Neuronal stem cell (in vitro differentiated cells): ENCODE measurements around the gene TNFAIP3.

Experiments used
- DNase-seq: peaks from one replicate; pipeline ENCODE4 v3.0.0-alpha.2; 2013; ENCODE audit warnings: low spot score
- H2AFZ ChIP-seq: one replicate; pipeline ENCODE4 v1.6.1; 2013; ENCODE audit warnings: mild to moderate bottlenecking, low read length, inconsistent platforms
- H2AK5ac ChIP-seq: 2 replicates; pipeline ENCODE4 v1.6.1; 2013; ENCODE audit warnings: low read depth, mild to moderate bottlenecking, inconsistent platforms, low read length, moderate library complexity, mixed read lengths
- H2BK120ac ChIP-seq: 2 replicates; pipeline ENCODE4 v1.6.1; 2013; ENCODE audit warnings: low read depth, mild to moderate bottlenecking, inconsistent platforms, low read length, moderate library complexity, mixed read lengths
- H2BK12ac ChIP-seq: one replicate; pipeline ENCODE4 v1.6.1; 2013; ENCODE audit warnings: low read length, inconsistent platforms
- H2BK15ac ChIP-seq: 2 replicates; pipeline ENCODE4 v1.6.1; 2013; ENCODE audit warnings: mild to moderate bottlenecking, low read length, inconsistent platforms, mixed read lengths
- H2BK5ac ChIP-seq: one replicate; pipeline ENCODE4 v1.6.1; 2013; ENCODE audit warnings: inconsistent platforms, mild to moderate bottlenecking, low read length, moderate library complexity
- H3K14ac ChIP-seq: one replicate; pipeline ENCODE4 v1.6.1; 2013; ENCODE audit warnings: low read length, inconsistent platforms
- H3K18ac ChIP-seq: 2 replicates; pipeline ENCODE4 v1.6.1; 2013; ENCODE audit warnings: low read length, inconsistent platforms
- H3K23ac ChIP-seq: 2 replicates; pipeline ENCODE4 v1.6.1; 2013; ENCODE audit warnings: low read depth, mild to moderate bottlenecking, mixed read lengths, low read length, inconsistent platforms; ENCODE audit not compliant: poor library complexity
- H3K27ac ChIP-seq: replicated peaks from 3 replicates; pipeline ENCODE4 v1.5.1; 2013; ENCODE audit warnings: low read length, inconsistent platforms
- H3K27me3 ChIP-seq, 3 experiments: 2 replicates each; pipeline ENCODE4 v1.6.1; 2013; ENCODE audit warnings: low read length in 3 of 3, mild to moderate bottlenecking in 2 of 3, inconsistent platforms in 1 of 3, low read depth in 1 of 3, mixed read lengths in 1 of 3, moderate library complexity in 1 of 3; ENCODE audit not compliant: control insufficient read depth in 3 of 3, insufficient read depth in 3 of 3
- H3K36me3 ChIP-seq, 2 donors: replicated peaks in 1 of 2; 2 replicates each; pipeline ENCODE4 v1.6.1; 2013; ENCODE audit warnings: low read length in 2 of 2; ENCODE audit not compliant: control insufficient read depth in 2 of 2, insufficient read depth in 2 of 2
- H3K4ac ChIP-seq: 2 replicates; pipeline ENCODE4 v1.6.1; 2013; ENCODE audit warnings: inconsistent platforms, mild to moderate bottlenecking, low read length, moderate library complexity
- H3K4me1 ChIP-seq, 2 donors: 1 replicate in 1 of 2; 2 replicates in 1 of 2; pipeline ENCODE4 v1.6.1; 2013; ENCODE audit warnings: low read length in 2 of 2, low read depth in 1 of 2; ENCODE audit not compliant: control insufficient read depth in 2 of 2, insufficient read depth in 1 of 2
- H3K4me2 ChIP-seq: one replicate; pipeline ENCODE4 v1.6.1; 2013; ENCODE audit warnings: mild to moderate bottlenecking, low read length, inconsistent platforms; ENCODE audit not compliant: insufficient read depth, poor library complexity, severe bottlenecking
- H3K4me3 ChIP-seq, 2 donors: 2 replicates each; pipeline ENCODE4 v1.5.1; 2013; ENCODE audit warnings: low read length in 2 of 2, mild to moderate bottlenecking in 2 of 2, inconsistent platforms in 1 of 2, moderate library complexity in 1 of 2
- H3K79me1 ChIP-seq: one replicate; pipeline ENCODE4 v1.6.1; 2013; ENCODE audit warnings: low read depth, mild to moderate bottlenecking, inconsistent platforms, low read length, moderate library complexity
- H3K9ac ChIP-seq: one replicate; pipeline ENCODE4 v1.6.1; 2013; ENCODE audit warnings: mild to moderate bottlenecking, low read depth, low read length, inconsistent platforms; ENCODE audit not compliant: poor library complexity
- H3K9me3 ChIP-seq, 2 donors: replicated peaks in 1 of 2; 2 replicates each; pipeline versions ENCODE3 to v1.6.1; 2013; ENCODE audit warnings: low read length in 2 of 2, mild to moderate bottlenecking in 2 of 2, inconsistent platforms in 1 of 2, low read depth in 1 of 2, mixed read lengths in 1 of 2, moderate library complexity in 1 of 2; ENCODE audit not compliant: control insufficient read depth in 2 of 2, insufficient read depth in 1 of 2
- H4K8ac ChIP-seq: one replicate; pipeline ENCODE4 v1.6.1; 2013; ENCODE audit warnings: low read depth, mild to moderate bottlenecking, inconsistent platforms, low read length, moderate library complexity
- H4K91ac ChIP-seq: one replicate; pipeline ENCODE4 v1.6.1; 2013; ENCODE audit warnings: low read length, low read depth, mild to moderate bottlenecking, inconsistent platforms; ENCODE audit not compliant: poor library complexity
- WGBS, 2 donors: extraction: QIAGEN DNeasy Blood & Tissue Kit; methylation state at CpG; one replicate each; pipeline ENCODE4 v1.1.7; 2013; ENCODE audit warnings: missing lambda C conversion rate in 2 of 2, mixed read lengths in 1 of 2; ENCODE audit not compliant: insufficient read length in 2 of 2, insufficient replicate concordance in 1 of 2; ENCODE audit errors: extremely low coverage in 2 of 2; 5-methylcytosine and 5-hydroxymethylcytosine counted together

Gene TNFAIP3

DNA sequence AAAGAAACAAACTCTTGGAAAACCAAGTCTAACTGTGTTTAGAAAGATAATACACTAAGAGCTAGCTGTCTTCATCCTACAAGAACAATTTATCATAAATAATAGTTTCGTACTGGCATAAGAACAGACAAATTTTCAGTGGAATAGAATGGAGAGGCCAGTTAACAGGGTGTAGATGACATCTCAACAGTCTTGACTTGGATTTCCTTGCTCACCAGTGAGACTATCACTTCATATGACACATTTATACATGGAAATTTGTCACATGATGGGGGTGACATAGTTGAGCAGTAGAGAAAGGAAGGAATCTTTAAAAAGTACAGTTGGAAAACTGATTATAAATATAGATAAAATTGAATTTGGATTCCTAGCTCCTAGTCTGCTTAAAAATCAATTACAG lies 35.6 kb downstream of the TNFAIP3 start:
- no CpG with 5 or more reads among the region's 1 CpG for WGBS, 2 donors

DNA sequence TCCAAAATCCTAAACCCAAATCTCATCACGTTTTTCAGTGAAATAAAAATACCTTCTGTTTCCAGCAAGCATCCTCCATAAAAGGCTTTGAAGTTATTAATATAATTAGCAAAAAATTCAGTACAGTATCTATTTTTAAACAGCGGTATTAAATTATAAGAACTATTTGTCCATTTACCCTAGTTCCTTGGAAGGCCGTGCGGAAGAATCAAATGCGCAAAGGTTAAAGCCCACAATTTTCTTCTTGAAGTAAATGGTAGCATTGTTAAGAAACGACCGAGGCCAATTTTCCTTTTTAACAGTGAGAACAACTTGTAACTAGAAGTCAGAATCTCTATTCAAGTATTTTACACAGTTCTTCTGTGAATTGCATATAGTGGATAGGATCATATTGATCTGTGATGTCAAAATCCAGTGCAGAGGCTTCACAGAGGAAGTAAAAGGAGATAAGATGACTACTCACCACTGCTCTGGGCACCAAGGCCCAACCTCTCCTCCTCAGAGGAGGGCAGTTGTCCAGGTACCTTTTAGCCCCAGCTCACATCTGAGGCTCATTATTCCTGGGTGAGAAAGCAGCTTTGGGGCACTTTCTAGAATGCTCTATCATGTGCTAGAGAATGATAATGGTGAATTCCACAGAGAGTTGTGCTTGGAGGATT lies 36.3 kb downstream of the TNFAIP3 start:
- Histone ChIP-seq H3K4ac (no peak overlapping the region), H3K79me1 (no peaks in the 10 kb centered on the region), H2AFZ (no peak overlapping the region), H3K18ac (no peak overlapping the region), H3K14ac (no peak overlapping the region), H2BK5ac (no peak overlapping the region), H3K4me2 (no peak overlapping the region), H3K9ac (no peak overlapping the region), H2BK120ac (no peak overlapping the region), H3K23ac (no peak overlapping the region), H4K91ac (no peak overlapping the region), H3K4me1 (no peaks in the 10 kb centered on the region), H3K9me3 (no peaks in the 10 kb centered on the region), H4K8ac (no peak overlapping the region), H2BK12ac (no peak overlapping the region), H3K27me3 (no peaks in the 10 kb centered on the region), H2AK5ac (no peak overlapping the region), H3K27ac (no peak overlapping the region), H2BK15ac (no peak overlapping the region), H3K36me3 (no peaks in the 10 kb centered on the region), H3K4me3 (no peak overlapping the region)
- no peak for DNase-seq
- 100% methylated on average over 1 of the region's 7 CpGs; no CpG with 5 or more reads in 1 of the 2 donors for WGBS, 2 donors

More for the DNA sequence above, 35.6 kb downstream of the TNFAIP3 start:
- H3K9ac ChIP-seq = no peak overlapping the region
- no peak for DNase-seq
- H4K91ac ChIP-seq = no peak overlapping the region
- H3K14ac ChIP-seq = no peak overlapping the region
- no peak overlapping the region for H2BK120ac ChIP-seq
- no peak overlapping the region for H3K27ac ChIP-seq
- H3K4me2 ChIP-seq = no peak overlapping the region
- no peak overlapping the region for H3K4ac ChIP-seq
- H2AFZ ChIP-seq = no peak overlapping the region
- no peak overlapping the region for H2BK12ac ChIP-seq
- no peak overlapping the region for H3K4me3 ChIP-seq
- no peaks in the 10 kb centered on the region for H3K27me3 ChIP-seq
- no peaks in the 10 kb centered on the region for H3K9me3 ChIP-seq
- no peak overlapping the region for H3K23ac ChIP-seq
- no peaks in the 10 kb centered on the region for H3K36me3 ChIP-seq
- no peaks in the 10 kb centered on the region for H3K4me1 ChIP-seq
- no peak overlapping the region for H2BK15ac ChIP-seq
- no peak overlapping the region for H4K8ac ChIP-seq
- no peaks in the 10 kb centered on the region for H3K79me1 ChIP-seq
- no peak overlapping the region for H3K18ac ChIP-seq
- H2AK5ac ChIP-seq = no peak overlapping the region
- H2BK5ac ChIP-seq = no peak overlapping the region

DNA sequence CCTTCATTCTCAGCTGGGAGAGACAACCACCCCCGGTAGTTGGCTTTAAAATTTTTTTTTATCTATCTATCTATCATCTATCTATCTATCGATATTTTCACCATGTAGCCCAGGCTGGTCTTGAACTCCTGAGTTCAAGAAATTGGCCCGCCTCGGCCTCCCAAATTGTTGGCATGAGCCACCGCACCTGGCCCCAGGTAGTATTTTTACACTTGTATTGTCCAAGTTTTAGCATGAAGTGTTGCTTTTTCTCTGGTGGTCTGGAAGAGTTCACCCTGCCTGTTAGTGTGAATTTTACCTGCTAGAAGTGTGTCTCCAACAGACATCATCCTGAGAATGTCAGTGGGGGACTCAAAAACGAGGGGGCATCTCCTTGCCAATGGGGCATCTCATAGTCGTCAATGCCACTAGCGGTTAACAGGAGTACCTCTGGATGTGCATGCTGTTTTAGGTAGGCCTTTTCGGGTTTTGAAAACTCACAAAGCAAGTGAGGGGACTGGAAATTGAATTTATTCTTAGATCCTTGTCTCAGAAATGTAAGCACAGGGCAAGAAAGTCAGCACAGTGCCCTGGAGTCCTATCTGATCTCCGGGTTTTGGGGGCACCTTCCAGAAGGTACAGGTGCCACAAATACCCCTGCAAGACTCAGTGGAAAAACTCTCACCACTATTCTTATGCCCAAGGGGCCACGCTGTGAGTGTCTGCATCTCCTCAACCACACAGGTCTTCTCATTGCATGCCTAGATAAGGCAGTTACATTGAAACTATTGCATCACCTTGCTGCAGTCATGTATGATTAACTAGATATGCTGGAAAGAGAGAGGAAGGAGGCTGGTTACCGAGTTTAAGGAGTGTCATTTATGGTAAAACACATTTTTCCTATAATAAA lies 37.1 kb downstream of the TNFAIP3 start:
- H3K18ac ChIP-seq = no peak overlapping the region
- no peaks in the 10 kb centered on the region for H3K4me1 ChIP-seq
- H2BK12ac ChIP-seq = no peak overlapping the region
- H2AK5ac ChIP-seq = no peak overlapping the region
- H4K8ac ChIP-seq = no peak overlapping the region
- no peak overlapping the region for H2BK120ac ChIP-seq
- H4K91ac ChIP-seq = no peak overlapping the region
- DNase-seq = no peak
- no peak overlapping the region for H2AFZ ChIP-seq
- H3K4me2 ChIP-seq = no peak overlapping the region
- H3K9me3 ChIP-seq = no peaks in the 10 kb centered on the region
- H2BK15ac ChIP-seq = no peak overlapping the region
- H3K9ac ChIP-seq = no peak overlapping the region
- H3K27me3 ChIP-seq = no peaks in the 10 kb centered on the region
- H3K23ac ChIP-seq = no peak overlapping the region
- no peak overlapping the region for H2BK5ac ChIP-seq
- H3K14ac ChIP-seq = no peak overlapping the region
- H3K4ac ChIP-seq = no peak overlapping the region
- no peak overlapping the region for H3K27ac ChIP-seq
- no CpG with 5 or more reads among the region's 12 CpGs for WGBS, 2 donors
- no peaks in the 10 kb centered on the region for H3K36me3 ChIP-seq
- H3K79me1 ChIP-seq = no peaks in the 10 kb centered on the region
- no peak overlapping the region for H3K4me3 ChIP-seq

DNA sequence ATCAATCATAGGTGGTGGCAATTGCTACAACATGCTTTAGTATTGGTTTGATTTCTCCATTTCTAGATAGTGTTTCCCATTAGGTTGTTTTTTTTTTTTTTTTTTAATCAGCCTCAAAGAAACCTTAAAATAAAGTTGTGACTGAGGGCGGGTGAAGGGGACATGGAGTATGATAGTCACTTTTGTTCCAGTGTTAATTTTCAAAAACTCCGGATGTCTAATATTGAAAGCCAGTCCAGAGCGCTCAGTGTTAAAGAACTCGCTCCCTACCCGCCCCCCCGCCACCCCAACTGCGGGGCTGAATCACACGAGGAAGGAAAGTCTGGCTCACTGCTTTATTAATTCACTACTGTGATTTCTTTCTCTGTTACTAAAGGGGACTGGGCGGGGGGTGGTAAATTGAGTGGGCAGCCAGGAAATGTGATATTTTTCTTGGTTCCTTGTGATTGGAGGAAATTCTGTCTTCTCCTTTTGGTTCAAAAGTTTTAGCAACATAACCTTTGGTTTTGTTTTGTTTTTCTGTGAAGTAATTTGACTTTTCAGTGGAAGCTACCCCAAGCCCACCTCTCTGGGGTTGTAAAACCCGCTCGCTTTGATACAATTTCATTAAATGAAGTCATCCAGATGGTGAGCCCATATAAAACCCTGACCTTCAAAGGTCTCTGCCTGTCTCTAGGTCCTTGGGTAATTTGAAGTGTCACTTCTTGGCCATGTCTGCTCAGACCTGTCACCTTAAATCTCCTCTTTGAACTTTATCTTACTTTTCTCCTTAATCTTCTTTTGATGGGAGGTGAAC lies 38.0 kb downstream of the TNFAIP3 start:
- no peak for DNase-seq
- H3K4me3 ChIP-seq = no peak overlapping the region
- no peak overlapping the region for H3K23ac ChIP-seq
- no peak overlapping the region for H2AFZ ChIP-seq
- no peak overlapping the region for H3K4ac ChIP-seq
- no peaks in the 10 kb centered on the region for H3K79me1 ChIP-seq
- no peak overlapping the region for H3K14ac ChIP-seq
- no peak overlapping the region for H4K8ac ChIP-seq
- no peaks in the 10 kb centered on the region for H3K4me1 ChIP-seq
- no peak overlapping the region for H3K9ac ChIP-seq
- no peaks in the 10 kb centered on the region for H3K27me3 ChIP-seq
- H3K36me3 ChIP-seq = no peaks in the 10 kb centered on the region
- H2BK5ac ChIP-seq = no peak overlapping the region
- no peak overlapping the region for H2BK120ac ChIP-seq
- no peaks in the 10 kb centered on the region for H3K9me3 ChIP-seq
- H3K18ac ChIP-seq = no peak overlapping the region
- whole genome bisulfite sequencing, 2 donors = no CpG with 5 or more reads among the region's 11 CpGs
- H4K91ac ChIP-seq = no peak overlapping the region
- H3K4me2 ChIP-seq = no peak overlapping the region
- no peak overlapping the region for H2AK5ac ChIP-seq
- H2BK12ac ChIP-seq = no peak overlapping the region
- no peak overlapping the region for H3K27ac ChIP-seq
- H2BK15ac ChIP-seq = no peak overlapping the region
